HG02885 (cell line): Measurements from ENCODE around the gene FAM83F.

Experiments
- ATAC-seq: cut with Tn5 transposase; IDR thresholded peaks from one replicate; pipeline ENCODE4 v1.9.1; 2021; ENCODE audit warnings: mild to moderate bottlenecking; ENCODE audit not compliant: unreplicated experiment, poor library complexity

Gene FAM83F

GRCh38 chr22:40053460-40053859 lies 58.7 kb downstream of the FAM83F start:
- ATAC-seq = no peak

GRCh38 chr22:40054486-40054885 lies 59.7 kb downstream of the FAM83F start:
- no peak for ATAC-seq

- no peak for ATAC-seq
Observed at GRCh38 chr22:40055143-40055883, 60.6 kb downstream of the FAM83F start.

GRCh38 chr22:40056154-40056553 lies 61.4 kb downstream of the FAM83F start:
- ATAC-seq = no peak

GRCh38 chr22:40056559-40056958 lies 61.8 kb downstream of the FAM83F start:
- ATAC-seq = no peak

- no peak for ATAC-seq
Observed at GRCh38 chr22:40057652-40058051, 62.9 kb downstream of the FAM83F start.

GRCh38 chr22:40058265-40058664 lies 63.5 kb downstream of the FAM83F start:
- ATAC-seq = no peak

GRCh38 chr22:40065981-40066380 lies 71.2 kb downstream of the FAM83F start:
- ATAC-seq = no peak

GRCh38 chr22:40067639-40068038 lies 72.9 kb downstream of the FAM83F start:
- no peak for ATAC-seq

GRCh38 chr22:40070701-40071100 lies 75.9 kb downstream of the FAM83F start:
- no peak for ATAC-seq

GRCh38 chr22:40071720-40072119 lies 77.0 kb downstream of the FAM83F start:
- no peak for ATAC-seq

- no peak for ATAC-seq
Observed at GRCh38 chr22:40076702-40077645, 82.2 kb downstream of the FAM83F start.

- ATAC-seq = no peak
Observed at GRCh38 chr22:40077646-40078016, 82.9 kb downstream of the FAM83F start.

- no peak for ATAC-seq
Observed at GRCh38 chr22:40081662-40082061, 86.9 kb downstream of the FAM83F start.

GRCh38 chr22:40082184-40082583 lies 87.4 kb downstream of the FAM83F start:
- no peak for ATAC-seq

- no peak for ATAC-seq
Observed at GRCh38 chr22:40083794-40084193, 89.0 kb downstream of the FAM83F start.

GRCh38 chr22:40084246-40084645 lies 89.5 kb downstream of the FAM83F start:
- ATAC-seq = no peak

- no peak for ATAC-seq
Observed at GRCh38 chr22:40088818-40089217, 94.1 kb downstream of the FAM83F start.
